ENCODE results near the gene CCL19.

DNA sequence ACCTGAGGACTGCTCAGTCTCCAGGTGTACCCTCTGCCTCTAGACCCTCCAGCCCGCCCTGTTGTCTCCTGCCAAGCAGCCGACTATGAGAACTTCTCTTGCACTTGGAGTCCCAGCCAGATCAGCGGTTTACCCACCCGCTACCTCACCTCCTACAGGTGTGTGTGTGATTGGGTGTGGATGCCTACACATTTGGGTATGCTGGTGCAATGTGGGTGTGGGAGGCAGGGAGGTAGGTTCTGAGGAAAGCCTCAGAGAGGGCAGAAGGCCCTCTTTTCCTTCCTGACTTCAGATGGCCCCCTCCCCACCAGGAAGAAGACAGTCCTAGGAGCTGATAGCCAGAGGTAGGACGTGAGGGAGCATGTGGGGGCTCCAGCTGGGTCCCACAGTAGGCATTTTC lies 34.1 kb downstream of the CCL19 start:
- no peak for TF ChIP-seq EZH2phosphoT487 (IDR thresholded peaks at IDR 0.05; ENCODE audit: borderline replicate concordance)
- TF ChIP-seq, protein P1, sequence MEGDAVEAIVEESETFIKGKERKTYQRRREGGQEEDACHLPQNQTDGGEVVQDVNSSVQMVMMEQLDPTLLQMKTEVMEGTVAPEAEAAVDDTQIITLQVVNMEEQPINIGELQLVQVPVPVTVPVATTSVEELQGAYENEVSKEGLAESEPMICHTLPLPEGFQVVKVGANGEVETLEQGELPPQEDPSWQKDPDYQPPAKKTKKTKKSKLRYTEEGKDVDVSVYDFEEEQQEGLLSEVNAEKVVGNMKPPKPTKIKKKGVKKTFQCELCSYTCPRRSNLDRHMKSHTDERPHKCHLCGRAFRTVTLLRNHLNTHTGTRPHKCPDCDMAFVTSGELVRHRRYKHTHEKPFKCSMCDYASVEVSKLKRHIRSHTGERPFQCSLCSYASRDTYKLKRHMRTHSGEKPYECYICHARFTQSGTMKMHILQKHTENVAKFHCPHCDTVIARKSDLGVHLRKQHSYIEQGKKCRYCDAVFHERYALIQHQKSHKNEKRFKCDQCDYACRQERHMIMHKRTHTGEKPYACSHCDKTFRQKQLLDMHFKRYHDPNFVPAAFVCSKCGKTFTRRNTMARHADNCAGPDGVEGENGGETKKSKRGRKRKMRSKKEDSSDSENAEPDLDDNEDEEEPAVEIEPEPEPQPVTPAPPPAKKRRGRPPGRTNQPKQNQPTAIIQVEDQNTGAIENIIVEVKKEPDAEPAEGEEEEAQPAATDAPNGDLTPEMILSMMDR (conservative IDR thresholded peaks at IDR 0.05; ENCODE audit: low read length), result no peak

Measured in Loucy (cell line).